NCI-H524 (cell line): ENCODE results near the gene RAB8A.
A peak's percentile ranks its signal among the peaks of the same experiment; 100 is the strongest.

ENCODE experiments used
- DNase-seq, 2 experiments: peaks; one replicate each; lab custom pipeline; 2025; lab: John Stamatoyannopoulos, UW

RAB8A gene

GRCh38 chr19:16180611-16181010 lies 68.9 kb downstream of the RAB8A start:
- peak in 1 of 2 experiments; percentile 7 for DNase-seq
